WERI-Rb-1 (cell line): ENCODE results near the gene KIR3DL3.
"Not testable (repeated sequence)": the region's sequence is repeated elsewhere in the genome, so short reads cannot be mapped to it uniquely, and the experiment has no call there.

Experiments used
- DNase-seq: peaks from one replicate; pipeline ENCODE4 v3.0.0-alpha.2; 2020
- H3K27ac ChIP-seq: fragments of 250-450 bp; sonication (Bioruptor Pico); 2 replicates; pipeline ENCODE4 v1.5.1; 2020; ENCODE audit warnings: mild to moderate bottlenecking, moderate library complexity
- H3K27me3 ChIP-seq: fragments of 250-450 bp; sonication (Bioruptor Pico); 2 replicates; pipeline ENCODE4 v1.5.1; 2021; ENCODE audit warnings: mild to moderate bottlenecking, low read depth, moderate library complexity; ENCODE audit not compliant: insufficient read depth, severe bottlenecking
- H3K36me3 ChIP-seq: fragments of 250-450 bp; sonication (Bioruptor Pico); 2 replicates; pipeline ENCODE4 v1.5.1; 2020; ENCODE audit warnings: mild to moderate bottlenecking, moderate library complexity
- H3K4me3 ChIP-seq: 2 replicates; pipeline ENCODE4 v1.5.1; 2011; ENCODE audit warnings: low read depth, mild to moderate bottlenecking, control low read depth, low read length
- H3K9me3 ChIP-seq: fragments of 250-450 bp; sonication (Bioruptor Pico); 2 replicates; pipeline ENCODE4 v1.5.1; 2021; ENCODE audit warnings: mild to moderate bottlenecking, moderate library complexity; ENCODE audit not compliant: severe bottlenecking
- TF ChIP-seq, protein P1 (sequence below): IDR thresholded peaks from 2 replicates; pipeline ENCODE4 v1.5.1; 2011; ENCODE audit warnings: low read depth, mild to moderate bottlenecking, control low read depth, inconsistent platforms, low read length

Gene KIR3DL3

DNA sequence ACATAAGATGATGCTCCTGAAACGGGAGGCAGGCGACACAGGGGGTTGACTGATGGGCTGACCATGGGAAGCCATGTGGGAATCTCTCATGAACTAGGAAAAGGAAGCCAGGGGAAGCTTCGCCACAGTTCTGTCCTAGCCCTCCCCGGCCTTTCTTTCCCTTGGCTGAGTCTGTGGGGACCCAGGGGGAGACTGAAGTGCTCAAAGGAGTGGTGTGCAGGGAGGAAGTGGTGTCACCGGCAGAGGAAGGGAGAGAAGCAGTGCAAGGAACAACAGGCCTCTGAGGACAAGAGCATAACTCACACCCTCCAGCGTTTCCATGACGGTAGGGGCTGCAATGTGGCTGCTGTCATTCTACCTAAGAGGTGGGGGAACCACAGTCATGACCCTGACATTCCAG lies 1.1 kb downstream of the KIR3DL3 start:
- TF ChIP-seq, protein P1, sequence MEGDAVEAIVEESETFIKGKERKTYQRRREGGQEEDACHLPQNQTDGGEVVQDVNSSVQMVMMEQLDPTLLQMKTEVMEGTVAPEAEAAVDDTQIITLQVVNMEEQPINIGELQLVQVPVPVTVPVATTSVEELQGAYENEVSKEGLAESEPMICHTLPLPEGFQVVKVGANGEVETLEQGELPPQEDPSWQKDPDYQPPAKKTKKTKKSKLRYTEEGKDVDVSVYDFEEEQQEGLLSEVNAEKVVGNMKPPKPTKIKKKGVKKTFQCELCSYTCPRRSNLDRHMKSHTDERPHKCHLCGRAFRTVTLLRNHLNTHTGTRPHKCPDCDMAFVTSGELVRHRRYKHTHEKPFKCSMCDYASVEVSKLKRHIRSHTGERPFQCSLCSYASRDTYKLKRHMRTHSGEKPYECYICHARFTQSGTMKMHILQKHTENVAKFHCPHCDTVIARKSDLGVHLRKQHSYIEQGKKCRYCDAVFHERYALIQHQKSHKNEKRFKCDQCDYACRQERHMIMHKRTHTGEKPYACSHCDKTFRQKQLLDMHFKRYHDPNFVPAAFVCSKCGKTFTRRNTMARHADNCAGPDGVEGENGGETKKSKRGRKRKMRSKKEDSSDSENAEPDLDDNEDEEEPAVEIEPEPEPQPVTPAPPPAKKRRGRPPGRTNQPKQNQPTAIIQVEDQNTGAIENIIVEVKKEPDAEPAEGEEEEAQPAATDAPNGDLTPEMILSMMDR = no peak
- Histone ChIP-seq H3K9me3 (peaks cover 3% of the 10 kb centered on the region), H3K27ac (no peak overlapping the region), H3K36me3 (no peaks in the 10 kb centered on the region), H3K4me3 (no peak overlapping the region), H3K27me3 (peaks cover 34% of the 10 kb centered on the region)
- no peak for DNase-seq

DNA sequence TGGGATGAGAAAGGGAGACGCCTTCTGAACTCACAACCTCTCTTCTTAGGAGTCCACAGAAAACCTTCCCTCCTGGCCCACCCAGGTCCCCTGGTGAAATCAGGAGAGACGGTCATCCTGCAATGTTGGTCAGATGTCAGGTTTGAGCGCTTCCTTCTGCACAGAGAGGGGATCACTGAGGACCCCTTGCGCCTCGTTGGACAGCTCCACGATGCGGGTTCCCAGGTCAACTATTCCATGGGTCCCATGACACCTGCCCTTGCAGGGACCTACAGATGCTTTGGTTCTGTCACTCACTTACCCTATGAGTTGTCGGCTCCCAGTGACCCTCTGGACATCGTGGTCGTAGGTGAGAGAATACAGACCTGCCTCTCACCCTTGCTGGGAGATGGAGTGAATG lies 3.3 kb downstream of the KIR3DL3 start:
- H3K36me3 ChIP-seq = no peaks in the 10 kb centered on the region
- peaks cover 52% of the 10 kb centered on the region for H3K27me3 ChIP-seq
- TF ChIP-seq, protein P1 = no peak
- no peak overlapping the region for H3K4me3 ChIP-seq
- H3K27ac ChIP-seq = no peak overlapping the region
- H3K9me3 ChIP-seq = no peaks in the 10 kb centered on the region
- DNase-seq = no peak

DNA sequence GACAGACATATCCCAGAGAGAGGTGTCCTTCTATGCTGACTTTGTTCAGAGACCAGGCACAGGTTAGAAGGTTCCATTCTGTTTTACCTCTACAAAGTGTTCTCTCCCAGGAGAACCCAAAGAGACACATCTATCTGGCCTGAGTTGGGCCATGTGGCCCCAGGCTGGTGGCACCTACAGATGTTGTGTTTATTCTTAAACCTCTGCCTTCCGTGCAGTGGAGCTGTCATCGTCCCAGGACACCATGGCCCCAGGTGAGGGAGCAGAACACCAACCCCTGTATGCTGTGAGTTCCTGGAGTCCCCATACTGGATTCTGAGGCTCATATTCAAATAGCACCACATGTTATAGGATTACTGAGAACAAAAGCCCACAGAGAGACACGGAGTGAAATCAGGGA lies 3.9 kb downstream of the KIR3DL3 start:
- TF ChIP-seq, protein P1 = no peak
- no peaks in the 10 kb centered on the region for H3K36me3 ChIP-seq
- DNase-seq = no peak
- no peak overlapping the region for H3K27ac ChIP-seq
- H3K4me3 ChIP-seq = no peak overlapping the region
- peaks cover 58% of the 10 kb centered on the region for H3K27me3 ChIP-seq
- H3K9me3 ChIP-seq = no peaks in the 10 kb centered on the region

DNA sequence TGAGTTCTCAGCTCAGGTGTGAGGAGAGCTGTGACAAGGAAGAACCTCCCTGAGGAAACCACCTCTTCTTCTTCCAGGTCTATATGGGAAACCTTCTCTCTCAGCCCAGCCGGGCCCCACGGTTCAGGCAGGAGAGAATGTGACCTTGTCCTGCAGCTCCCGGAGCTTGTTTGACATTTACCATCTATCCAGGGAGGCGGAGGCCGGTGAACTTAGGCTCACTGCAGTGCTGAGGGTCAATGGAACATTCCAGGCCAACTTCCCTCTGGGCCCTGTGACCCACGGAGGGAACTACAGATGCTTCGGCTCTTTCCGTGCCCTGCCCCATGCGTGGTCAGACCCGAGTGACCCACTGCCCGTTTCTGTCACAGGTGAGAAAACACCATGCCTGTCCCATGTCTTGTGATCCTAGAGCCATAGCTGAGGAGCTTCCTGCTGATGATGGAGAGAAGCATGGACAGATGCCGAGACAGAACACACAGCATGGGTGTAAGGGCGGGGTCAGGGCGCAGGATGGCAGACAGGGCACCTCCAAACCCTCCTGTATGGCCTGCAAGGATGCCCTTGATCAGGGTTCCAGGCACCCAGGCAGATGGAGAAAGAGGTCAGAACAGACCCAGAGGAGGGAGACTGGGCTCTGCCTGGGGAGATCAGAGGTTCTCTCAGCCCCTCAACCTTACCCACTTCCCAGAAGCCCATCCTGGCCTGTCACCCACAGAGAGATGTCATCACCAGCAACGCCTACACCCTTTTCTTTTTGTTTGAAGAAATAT lies 5.4 kb downstream of the KIR3DL3 start:
- no peak overlapping the region for H3K27ac ChIP-seq
- no peaks in the 10 kb centered on the region for H3K36me3 ChIP-seq
- peaks cover 60% of the 10 kb centered on the region for H3K27me3 ChIP-seq
- no peak for DNase-seq
- no peaks in the 10 kb centered on the region for H3K9me3 ChIP-seq
- H3K4me3 ChIP-seq = no peak overlapping the region
- TF ChIP-seq, protein P1 = no peak

DNA sequence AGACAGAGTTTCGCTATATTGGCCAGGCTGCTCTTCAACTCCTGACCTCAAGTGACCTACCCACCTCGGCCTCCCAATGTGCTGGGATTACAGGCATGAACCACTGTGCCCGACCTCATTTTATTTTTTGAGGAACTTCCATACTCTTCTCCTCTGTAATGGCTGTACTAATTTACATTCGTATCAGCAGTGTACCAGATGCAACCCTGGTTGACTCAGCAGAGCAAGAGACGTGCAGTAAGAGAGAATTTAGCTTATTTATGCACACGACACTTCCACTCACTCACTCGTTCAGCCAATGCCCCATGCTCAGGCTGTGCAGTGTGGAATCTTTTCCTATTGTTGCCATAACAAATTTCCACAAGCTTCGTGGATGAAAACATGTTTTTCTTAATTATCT lies 6.9 kb downstream of the KIR3DL3 start:
- H3K27me3 ChIP-seq = peaks cover 53% of the 10 kb centered on the region
- no peak for DNase-seq

DNA sequence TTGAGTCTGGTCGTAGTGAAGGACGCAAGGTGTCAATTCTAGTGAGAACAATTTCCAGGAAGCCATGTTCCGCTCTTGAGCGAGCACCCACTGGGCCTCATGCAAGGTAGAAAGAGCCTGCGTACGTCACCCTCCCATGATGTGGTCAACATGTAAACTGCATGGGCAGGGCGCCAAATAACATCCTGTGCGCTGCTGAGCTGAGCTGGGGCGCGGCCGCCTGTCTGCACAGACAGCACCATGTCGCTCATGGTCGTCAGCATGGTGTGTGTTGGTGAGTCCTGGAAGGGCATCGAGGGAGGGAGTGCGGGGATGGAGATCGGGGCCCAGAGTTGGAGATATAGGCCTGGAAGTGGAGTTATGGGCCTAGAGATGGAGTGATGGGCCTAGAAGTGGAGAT lies 14.1 kb downstream of the KIR3DL3 start, which contains the start of gene KIR2DL3:
TSS of gene KIR2DL3 (plus strand) at position 208 of the 400 bp plus-strand sequence. CDS start at position 241, 33 bp downstream.
- H3K4me3 ChIP-seq, H3K36me3 ChIP-seq, H3K27ac ChIP-seq, H3K9me3 ChIP-seq, DNase-seq, H3K27me3 ChIP-seq: not testable (repeated sequence)

More for the DNA sequence above, 6.9 kb downstream of the KIR3DL3 start:
- Histone ChIP-seq H3K4me3 (no peak overlapping the region), H3K27ac (no peak overlapping the region), H3K9me3 (no peaks in the 10 kb centered on the region), H3K36me3 (no peaks in the 10 kb centered on the region)
- TF ChIP-seq, protein P1 = no peak
